OCI-LY1 (cell line): ENCODE results near the gene C12orf75.
"Not testable (repeated sequence)": the region's sequence is repeated elsewhere in the genome, so short reads cannot be mapped to it uniquely, and the experiment has no call there.

Experiments used
- H2AFZ ChIP-seq: fragments of 200-600 bp; sonication (generic), shearing (Covaris generic); 2 replicates; pipeline ENCODE4 v1.6.0; 2014; ENCODE audit warnings: antibody characterized with exemption, mild to moderate bottlenecking, low read length
- H3F3A ChIP-seq: fragments of 200-600 bp; sonication (generic), shearing (Covaris generic); 2 replicates; pipeline ENCODE4 v1.6.0; 2014; ENCODE audit warnings: mild to moderate bottlenecking, antibody characterized with exemption, low read length, moderate library complexity; ENCODE audit not compliant: insufficient read depth
- H3K27ac ChIP-seq: fragments of 200-600 bp; sonication (generic); 2 replicates; pipeline ENCODE4 v1.5.1; 2014; ENCODE audit warnings: low read length, mixed run types, mild to moderate bottlenecking, low read depth; ENCODE audit not compliant: poor library complexity, severe bottlenecking
- H3K27me3 ChIP-seq: fragments of 200-600 bp; sonication (generic); 2 replicates; pipeline ENCODE4 v1.6.0; 2014; ENCODE audit warnings: antibody characterized with exemption, mild to moderate bottlenecking, low read length, moderate library complexity; ENCODE audit not compliant: insufficient read depth
- H3K36me3 ChIP-seq: fragments of 200-600 bp; sonication (generic); 2 replicates; pipeline ENCODE4 v1.6.1; 2014; ENCODE audit warnings: mild to moderate bottlenecking, antibody characterized with exemption, low read length, moderate library complexity, mixed read lengths; ENCODE audit not compliant: insufficient read depth
- H3K4me1 ChIP-seq: fragments of 200-600 bp; sonication (generic); 2 replicates; pipeline ENCODE4 v1.5.1; 2014; ENCODE audit warnings: mild to moderate bottlenecking, low read length, moderate library complexity; ENCODE audit not compliant: insufficient read depth, severe bottlenecking
- H3K4me2 ChIP-seq: fragments of 200-600 bp; sonication (generic), shearing (Covaris generic); 2 replicates; pipeline ENCODE4 v1.6.1; 2014; ENCODE audit warnings: low read length
- H3K4me3 ChIP-seq: fragments of 200-600 bp; sonication (generic); 2 replicates; pipeline ENCODE4 v1.5.1; 2014; ENCODE audit warnings: low read length, low read depth, mild to moderate bottlenecking, mixed read lengths; ENCODE audit not compliant: poor library complexity, severe bottlenecking
- H3K79me2 ChIP-seq: fragments of 200-600 bp; shearing (Covaris generic); 2 replicates; pipeline ENCODE4 v1.6.1; 2016; ENCODE audit warnings: mixed run types, low read length, mixed read lengths; ENCODE audit not compliant: insufficient read depth
- H3K9ac ChIP-seq: fragments of 200-600 bp; sonication (generic), shearing (Covaris generic); 2 replicates; pipeline ENCODE4 v1.6.1; 2014; ENCODE audit warnings: mild to moderate bottlenecking, low read length, mixed read lengths
- H3K9me2 ChIP-seq: fragments of 200-600 bp; sonication (generic), shearing (Covaris generic); 2 replicates; pipeline ENCODE4 v1.6.1; 2014; ENCODE audit warnings: low read depth, mild to moderate bottlenecking, low read length, mixed read lengths
- H3K9me3 ChIP-seq: fragments of 200-600 bp; shearing (Covaris generic); 2 replicates; pipeline ENCODE4 v1.6.1; 2014; ENCODE audit warnings: low read length, mixed read lengths
- H4K20me1 ChIP-seq: fragments of 200-600 bp; sonication (generic), shearing (Covaris generic); 2 replicates; pipeline ENCODE4 v1.6.0; 2016; ENCODE audit warnings: mild to moderate bottlenecking, low read length; ENCODE audit not compliant: insufficient read depth
- EZH2 ChIP-seq: fragments of 200-600 bp; sonication (generic), shearing (Covaris generic); IDR thresholded peaks from 2 replicates; pipeline ENCODE4 v1.8.0; 2017; ENCODE audit warnings: borderline replicate concordance, mixed run types, mild to moderate bottlenecking, antibody characterized with exemption, low read length, moderate library complexity, mixed read lengths
- TF ChIP-seq, protein P1 (sequence below): fragments of 200-600 bp; sonication (generic), shearing (Covaris generic); IDR thresholded peaks from 2 replicates; pipeline ENCODE4 v1.5.1; 2017; ENCODE audit warnings: mild to moderate bottlenecking, antibody characterized with exemption, low read length, moderate library complexity, mixed read lengths

C12orf75 gene

DNA sequence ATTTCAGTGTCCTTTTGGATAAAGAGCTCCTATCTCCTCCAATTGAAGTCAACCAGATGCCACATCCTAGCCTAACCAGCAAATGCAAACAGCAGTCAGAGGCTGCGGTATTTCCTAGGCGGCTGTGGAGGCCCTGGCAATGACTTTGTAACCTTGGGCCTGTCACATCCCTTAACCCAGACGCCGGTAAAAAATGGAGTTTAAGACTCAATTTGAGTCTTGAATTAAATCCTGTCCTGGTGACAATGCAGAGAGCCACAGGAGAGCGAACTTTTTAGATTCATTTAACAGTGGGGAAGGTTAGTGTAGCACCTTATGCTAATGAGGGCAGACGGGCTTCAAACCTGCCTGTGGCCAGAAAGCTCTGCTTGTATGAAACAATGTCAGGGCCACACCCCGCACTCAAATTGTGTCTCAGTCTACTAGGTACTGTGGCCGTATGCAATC is 1.3 kb downstream of the C12orf75 start:
- TF ChIP-seq EZH2: no peak
- TF ChIP-seq, protein P1, sequence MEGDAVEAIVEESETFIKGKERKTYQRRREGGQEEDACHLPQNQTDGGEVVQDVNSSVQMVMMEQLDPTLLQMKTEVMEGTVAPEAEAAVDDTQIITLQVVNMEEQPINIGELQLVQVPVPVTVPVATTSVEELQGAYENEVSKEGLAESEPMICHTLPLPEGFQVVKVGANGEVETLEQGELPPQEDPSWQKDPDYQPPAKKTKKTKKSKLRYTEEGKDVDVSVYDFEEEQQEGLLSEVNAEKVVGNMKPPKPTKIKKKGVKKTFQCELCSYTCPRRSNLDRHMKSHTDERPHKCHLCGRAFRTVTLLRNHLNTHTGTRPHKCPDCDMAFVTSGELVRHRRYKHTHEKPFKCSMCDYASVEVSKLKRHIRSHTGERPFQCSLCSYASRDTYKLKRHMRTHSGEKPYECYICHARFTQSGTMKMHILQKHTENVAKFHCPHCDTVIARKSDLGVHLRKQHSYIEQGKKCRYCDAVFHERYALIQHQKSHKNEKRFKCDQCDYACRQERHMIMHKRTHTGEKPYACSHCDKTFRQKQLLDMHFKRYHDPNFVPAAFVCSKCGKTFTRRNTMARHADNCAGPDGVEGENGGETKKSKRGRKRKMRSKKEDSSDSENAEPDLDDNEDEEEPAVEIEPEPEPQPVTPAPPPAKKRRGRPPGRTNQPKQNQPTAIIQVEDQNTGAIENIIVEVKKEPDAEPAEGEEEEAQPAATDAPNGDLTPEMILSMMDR: no peak
- Histone ChIP-seq H2AFZ (no peak overlapping the region), H4K20me1 (no peaks in the 10 kb centered on the region), H3F3A (no peaks in the 10 kb centered on the region), H3K9me3 (no peaks in the 10 kb centered on the region), H3K79me2 (no peaks in the 10 kb centered on the region), H3K4me3 (peak overlapping the region; percentile 81), H3K27ac (peak overlapping the region; percentile 53), H3K27me3 (no peaks in the 10 kb centered on the region), H3K9me2 (no peaks in the 10 kb centered on the region), H3K4me2 (peak overlapping the region; percentile 81), H3K9ac (peak overlapping the region; percentile 76; the same call in 1 of the 2 replicates), H3K4me1 (peaks cover 35% of the 10 kb centered on the region), H3K36me3 (no peaks in the 10 kb centered on the region)

- not testable (repeated sequence) for H3K27me3 ChIP-seq, H3K9me2 ChIP-seq, H3K9me3 ChIP-seq, H3K79me2 ChIP-seq, H2AFZ ChIP-seq, H3K9ac ChIP-seq, H4K20me1 ChIP-seq, H3F3A ChIP-seq, H3K36me3 ChIP-seq
- Histone ChIP-seq H3K4me3 (peak overlapping the region; percentile 81), H3K4me1 (peaks cover 31% of the 10 kb centered on the region), H3K4me2 (peak overlapping the region; percentile 81), H3K27ac (peak overlapping the region; percentile 53)
Observed at GRCh38 chr12:105332286-105332685, 1.8 kb downstream of the C12orf75 start.

GRCh38 chr12:105332925-105333324 is 2.4 kb downstream of the C12orf75 start:
- Histone ChIP-seq H3K79me2 (no peaks in the 10 kb centered on the region), H3F3A (no peaks in the 10 kb centered on the region), H3K27me3 (no peaks in the 10 kb centered on the region), H3K9ac (no peak overlapping the region), H4K20me1 (no peaks in the 10 kb centered on the region), H3K4me3 (no peak overlapping the region), H3K9me2 (no peaks in the 10 kb centered on the region), H3K27ac (no peak overlapping the region), H3K9me3 (no peaks in the 10 kb centered on the region), H3K36me3 (no peaks in the 10 kb centered on the region), H3K4me2 (peak overlapping the region; percentile 29; the same call in 1 of the 2 replicates), H3K4me1 (peaks cover 26% of the 10 kb centered on the region), H2AFZ (no peak overlapping the region)
- TF ChIP-seq EZH2: no peak

DNA sequence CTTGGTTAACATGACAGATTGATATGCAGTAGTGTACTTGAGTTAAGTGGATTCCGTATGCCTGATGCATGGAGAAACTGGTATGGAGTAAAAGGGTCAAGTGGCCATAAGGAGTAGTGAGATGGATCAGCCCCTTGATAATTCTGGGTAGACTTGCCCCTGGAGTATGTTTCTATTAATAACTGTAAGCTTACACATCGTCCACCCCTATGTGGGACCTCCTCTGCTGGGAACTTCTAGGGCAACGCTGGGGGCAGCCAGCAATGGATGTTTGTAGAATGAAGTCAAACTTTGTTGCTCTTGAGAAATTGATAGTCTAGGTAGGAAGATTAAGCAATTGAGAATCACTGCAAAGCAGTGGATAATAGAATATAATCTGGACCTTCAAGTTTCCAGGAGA is 3.5 kb downstream of the C12orf75 start:
- Histone ChIP-seq H3K79me2 (no peaks in the 10 kb centered on the region), H3F3A (no peaks in the 10 kb centered on the region), H3K27me3 (no peaks in the 10 kb centered on the region), H3K9ac (no peak overlapping the region), H3K36me3 (no peaks in the 10 kb centered on the region), H3K4me3 (no peak overlapping the region), H2AFZ (no peak overlapping the region), H3K9me3 (no peaks in the 10 kb centered on the region), H3K4me2 (no peak overlapping the region), H3K9me2 (no peaks in the 10 kb centered on the region), H3K4me1 (peaks cover 25% of the 10 kb centered on the region), H4K20me1 (no peaks in the 10 kb centered on the region), H3K27ac (no peak overlapping the region)
- TF ChIP-seq, protein P1: no peak
- TF ChIP-seq EZH2: no peak
